ENCODE measurements around the gene CSNK2A3. TPM values are rescaled to one million over a fixed set of nuclear protein-coding genes. Genes with fewer than 3 reads are reported as not detected.
"Not testable (repeated sequence)": the region's sequence is repeated elsewhere in the genome, so short reads cannot be mapped to it uniquely, and the experiment has no call there.

Gene CSNK2A3
- total RNA-seq, 2 donors from 2014 or later, result 0.73 to 4.0 TPM

DNA sequence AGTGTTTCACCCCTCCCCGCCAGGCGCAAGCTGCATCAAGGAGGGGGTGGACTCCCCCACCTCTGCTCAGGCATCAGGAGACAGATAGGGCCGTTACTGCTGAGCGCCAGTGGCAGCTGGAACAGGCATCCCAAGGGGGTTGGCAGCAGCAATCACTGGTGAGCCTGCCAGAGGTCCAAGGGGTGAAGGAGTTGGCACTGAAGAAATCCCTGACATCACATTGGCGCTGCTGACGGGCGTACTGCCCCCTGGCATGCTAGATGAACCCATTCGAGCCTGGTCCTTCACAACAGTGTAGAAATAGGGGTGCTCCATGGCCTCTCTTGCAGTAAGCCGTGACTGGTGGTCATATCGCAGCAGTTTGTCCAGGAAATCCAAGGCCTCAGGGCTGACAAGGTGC lies 1.2 kb downstream of the CSNK2A3 start:
- not testable (repeated sequence) for H3K27ac Mint-ChIP-seq; ATAC-seq; DNase-seq (ENCODE audit: low spot score in 2 of 2); H3K36me3 Mint-ChIP-seq; H3K9me3 Mint-ChIP-seq

DNA sequence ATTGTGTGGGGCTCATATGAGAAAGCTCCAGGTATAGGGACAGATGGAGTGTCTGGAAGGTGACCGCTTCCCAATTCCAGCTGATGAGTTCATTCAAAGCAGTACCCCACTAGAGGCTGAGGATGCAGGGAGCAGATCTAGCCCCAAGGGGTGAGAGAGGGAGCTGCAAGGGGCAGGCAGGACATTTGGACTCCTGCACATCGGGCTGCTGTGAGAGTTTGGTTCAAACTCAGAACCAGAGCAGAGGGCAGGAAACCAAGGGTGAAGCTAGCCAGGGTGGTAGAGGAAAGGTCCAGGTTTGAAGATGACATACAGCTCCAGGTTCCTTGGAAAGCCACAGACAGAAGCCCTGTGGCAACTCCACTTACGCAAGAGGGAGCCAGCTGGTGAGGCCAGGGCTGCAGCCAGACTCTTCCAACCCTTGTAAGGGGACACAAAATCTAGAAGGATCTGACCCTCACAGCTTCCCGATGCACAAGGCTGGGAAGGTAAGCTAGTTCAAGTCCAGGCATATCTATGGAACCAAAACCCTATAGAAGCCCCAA lies 1.9 kb downstream of the CSNK2A3 start:
- Mint-ChIP-seq H3K27ac (peak overlapping the region in 1 of 2 donors; percentile 58), H3K36me3 (no peaks in the 10 kb centered on the region), H3K9me3 (no peaks in the 10 kb centered on the region)
- DNase-seq (ENCODE audit: low spot score in 2 of 2) (no peak), ATAC-seq (no peak)

DNA sequence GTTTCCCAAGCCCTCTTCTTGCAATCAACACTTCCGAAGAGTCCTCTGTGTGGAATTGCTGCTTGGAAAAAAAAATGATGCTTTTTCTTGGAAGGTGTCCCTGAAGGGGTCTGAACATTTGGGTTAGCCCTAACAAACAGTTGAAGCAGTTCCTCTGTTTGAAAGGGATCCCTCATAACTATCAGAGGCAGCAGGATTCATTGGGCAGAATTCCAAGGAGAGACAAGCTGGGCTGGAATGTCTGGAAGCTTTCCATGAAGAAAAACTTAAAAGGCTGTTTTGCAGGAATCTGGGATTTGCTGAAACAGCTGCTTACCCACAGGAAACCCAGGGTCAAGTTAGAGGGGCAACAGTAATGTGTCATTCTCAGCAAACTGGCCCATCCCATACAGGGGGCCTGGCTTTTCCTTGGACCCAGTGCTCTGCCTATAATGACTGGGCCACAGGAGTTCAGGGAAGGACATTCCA lies 3.1 kb downstream of the CSNK2A3 start:
- no peak for ATAC-seq
- H3K9me3 Mint-ChIP-seq, result no peaks in the 10 kb centered on the region
- DNase-seq (ENCODE audit: low spot score in 2 of 2), result no peak
- no peak overlapping the region for H3K27ac Mint-ChIP-seq
- no peaks in the 10 kb centered on the region for H3K36me3 Mint-ChIP-seq

DNA sequence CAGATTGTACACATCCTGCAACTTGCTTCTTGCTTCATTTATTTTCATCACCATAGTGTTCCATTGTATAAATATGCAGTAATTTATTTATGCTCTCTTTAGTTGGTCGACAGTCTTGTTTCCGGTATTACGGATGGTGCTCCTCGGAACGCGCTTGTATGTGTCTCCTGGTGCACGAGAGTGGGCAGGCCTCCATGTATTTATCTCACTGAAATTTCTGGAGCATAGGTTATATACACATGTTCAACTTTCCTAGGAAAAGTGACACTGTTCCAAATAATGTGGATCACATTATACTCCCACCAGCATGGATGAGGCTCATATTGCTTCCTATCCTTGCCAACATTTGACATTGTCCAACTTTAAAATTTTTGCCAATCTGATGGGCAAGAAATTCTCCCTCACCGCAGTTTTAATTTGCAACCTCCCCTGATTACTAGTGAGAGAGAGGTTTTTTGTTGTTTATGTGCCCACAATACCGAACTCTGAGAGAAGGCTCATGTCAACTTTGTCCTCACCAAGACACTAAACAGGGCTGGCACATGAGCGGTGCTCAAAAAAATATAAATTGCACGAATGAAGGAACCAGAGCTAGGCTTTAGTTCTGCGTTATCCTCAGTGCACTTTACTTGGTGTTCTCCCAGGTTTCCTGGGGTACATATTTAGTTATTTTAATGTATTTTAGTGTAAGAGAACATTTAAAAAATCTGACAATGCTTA lies 3.8 kb downstream of the CSNK2A3 start:
- H3K27ac Mint-ChIP-seq, result no peak overlapping the region
- DNase-seq (ENCODE audit: low spot score in 2 of 2) (no peak), ATAC-seq (no peak)
- no peaks in the 10 kb centered on the region for H3K9me3 Mint-ChIP-seq
- H3K36me3 Mint-ChIP-seq, result no peaks in the 10 kb centered on the region

DNA sequence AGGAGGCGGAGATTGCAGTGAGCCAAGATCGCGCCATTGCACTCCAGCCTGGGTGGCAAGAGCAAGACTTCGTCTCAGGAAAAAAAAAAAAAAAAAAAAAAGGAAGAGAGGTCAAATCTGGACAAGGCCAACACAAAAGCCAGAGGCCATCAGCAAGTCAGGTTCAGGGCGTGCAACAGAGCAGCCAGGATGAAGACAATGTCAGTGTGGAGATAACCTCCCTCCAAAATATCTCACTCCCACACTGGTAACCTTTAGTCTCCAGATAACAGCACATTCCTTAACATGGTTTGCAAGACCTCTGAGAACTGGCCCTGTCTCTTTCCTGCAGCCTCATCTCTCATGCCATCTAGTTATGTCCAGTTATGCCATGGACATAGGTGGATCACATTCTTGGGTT lies 4.7 kb downstream of the CSNK2A3 start:
- ATAC-seq (no peak), DNase-seq (ENCODE audit: low spot score in 2 of 2) (no peak)
- no peaks in the 10 kb centered on the region for H3K36me3 Mint-ChIP-seq
- no peak overlapping the region for H3K27ac Mint-ChIP-seq
- no peaks in the 10 kb centered on the region for H3K9me3 Mint-ChIP-seq

DNA sequence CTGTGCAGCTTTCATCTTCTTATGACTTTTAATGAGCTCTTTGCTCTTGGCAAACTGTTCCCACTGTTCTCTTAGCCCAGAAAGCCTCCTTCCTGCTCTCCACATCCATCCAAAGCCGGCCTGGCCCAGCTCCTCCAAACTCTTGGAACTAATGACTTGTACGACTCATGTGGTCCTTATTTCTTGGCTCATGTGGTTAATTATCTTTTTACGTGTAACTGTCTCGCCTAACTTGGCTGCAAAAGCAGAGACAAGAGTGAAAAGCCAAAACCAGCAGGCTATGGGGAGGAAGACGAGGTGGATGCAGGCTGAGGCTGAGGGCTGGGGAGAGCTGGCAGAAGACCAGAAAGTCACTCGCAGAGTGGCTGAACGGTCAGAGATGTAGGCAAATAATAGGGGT lies 5.5 kb downstream of the CSNK2A3 start:
- DNase-seq (ENCODE audit: low spot score in 2 of 2), result no peak
- Mint-ChIP-seq H3K36me3 (no peaks in the 10 kb centered on the region), H3K9me3 (no peaks in the 10 kb centered on the region), H3K27ac (no peak overlapping the region)
- no peak for ATAC-seq

DNA sequence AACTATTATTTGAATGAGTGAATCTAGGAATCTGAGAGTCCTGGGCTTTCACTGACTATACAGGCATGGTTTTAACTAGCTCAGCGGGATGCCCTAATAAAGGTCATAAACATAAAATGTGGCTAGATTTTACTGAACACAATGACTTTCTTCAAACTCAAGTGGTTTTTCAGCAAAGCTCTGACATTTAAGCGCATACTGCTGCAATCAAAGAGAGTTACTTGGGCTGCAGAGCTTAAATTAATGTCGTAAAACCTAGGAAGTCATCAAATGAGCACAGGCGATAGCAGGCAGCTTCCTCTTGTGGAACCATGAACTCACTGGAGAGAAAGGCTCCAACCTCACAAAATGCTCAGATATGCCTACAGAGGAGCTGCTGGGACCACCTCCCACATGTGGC lies 6.7 kb downstream of the CSNK2A3 start:
- H3K27ac Mint-ChIP-seq, result no peak overlapping the region

DNA sequence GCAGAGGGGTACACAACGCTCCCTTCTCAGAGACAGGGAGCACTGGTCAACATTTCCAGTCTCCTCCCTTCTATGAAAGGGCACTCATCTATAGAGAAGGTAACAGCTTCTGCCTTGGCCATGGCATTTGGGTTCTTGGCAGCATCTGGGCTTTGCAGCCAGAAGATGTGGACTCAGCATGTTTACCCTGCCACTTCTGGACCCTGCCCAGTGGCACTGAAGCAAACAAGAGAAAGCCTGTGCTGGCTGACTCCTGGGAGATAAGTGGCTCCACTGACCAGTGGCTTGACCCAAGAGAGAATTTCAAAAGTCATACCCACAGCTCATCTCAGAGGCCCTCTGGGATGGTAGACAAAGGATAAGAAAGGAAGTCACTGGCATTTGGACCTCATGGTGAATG lies 8.0 kb downstream of the CSNK2A3 start:
- H3K36me3 Mint-ChIP-seq, result no peaks in the 10 kb centered on the region
- H3K27ac Mint-ChIP-seq, result no peak overlapping the region
- ATAC-seq (no peak), DNase-seq (ENCODE audit: low spot score in 2 of 2) (no peak)
- no peaks in the 10 kb centered on the region for H3K9me3 Mint-ChIP-seq

More for the DNA sequence above, 6.7 kb downstream of the CSNK2A3 start:
- Mint-ChIP-seq H3K9me3 (no peaks in the 10 kb centered on the region), H3K36me3 (no peaks in the 10 kb centered on the region)
- ATAC-seq (no peak), DNase-seq (ENCODE audit: low spot score in 2 of 2) (no peak)

DNA sequence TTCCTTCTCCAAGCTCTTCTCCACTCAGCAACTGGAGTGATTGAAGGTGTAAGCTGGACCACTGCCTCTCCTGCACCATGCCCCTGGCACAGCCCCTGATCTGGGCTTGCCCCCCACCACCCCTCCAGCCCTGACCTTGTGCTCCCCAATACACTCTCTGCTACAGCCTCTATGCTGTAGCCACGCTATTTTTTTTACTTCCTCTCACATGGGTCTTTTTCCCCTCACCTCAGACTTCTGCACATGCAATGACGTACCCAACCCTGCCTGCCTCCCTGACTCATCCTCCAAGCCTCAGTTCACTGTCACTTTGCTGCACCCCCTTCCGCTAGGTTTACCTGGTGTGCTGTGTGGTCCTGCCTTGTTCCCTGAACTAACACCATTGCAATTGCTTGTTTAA lies 9.0 kb downstream of the CSNK2A3 start:
- H3K9me3 Mint-ChIP-seq, result no peaks in the 10 kb centered on the region
- DNase-seq (ENCODE audit: low spot score in 2 of 2) (no peak), ATAC-seq (peak; percentile 59 to 65)
- peak overlapping the region in 1 of 2 donors; percentile 61 for H3K27ac Mint-ChIP-seq
- H3K36me3 Mint-ChIP-seq, result no peaks in the 10 kb centered on the region

DNA sequence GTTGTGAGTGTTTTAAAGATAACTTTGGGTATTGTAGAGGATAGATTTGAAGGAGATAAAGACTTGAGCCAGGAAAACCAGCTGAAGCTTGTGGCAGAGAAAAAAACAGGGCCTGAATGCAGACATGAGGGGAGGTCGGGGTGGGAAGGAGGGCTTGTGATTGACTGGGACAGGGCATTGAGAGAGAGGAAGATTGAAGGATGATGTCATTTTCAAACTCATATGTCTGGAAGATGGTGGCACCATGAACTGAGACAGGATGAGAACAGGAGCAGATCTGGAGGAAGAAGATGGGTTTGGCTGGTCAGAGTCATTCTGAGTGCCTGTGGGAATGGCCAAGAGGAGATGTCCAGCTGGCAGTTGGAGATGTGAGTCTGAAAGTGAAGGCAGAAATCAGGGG lies 14.7 kb downstream of the CSNK2A3 start:
- peaks cover 0 to 6% of the 10 kb centered on the region in 2 donors for H3K36me3 Mint-ChIP-seq
- ATAC-seq, result no peak
- no peaks in the 10 kb centered on the region for H3K9me3 Mint-ChIP-seq
- H3K27ac Mint-ChIP-seq, result no peak overlapping the region
- no peak for DNase-seq (ENCODE audit: low spot score in 2 of 2)

DNA sequence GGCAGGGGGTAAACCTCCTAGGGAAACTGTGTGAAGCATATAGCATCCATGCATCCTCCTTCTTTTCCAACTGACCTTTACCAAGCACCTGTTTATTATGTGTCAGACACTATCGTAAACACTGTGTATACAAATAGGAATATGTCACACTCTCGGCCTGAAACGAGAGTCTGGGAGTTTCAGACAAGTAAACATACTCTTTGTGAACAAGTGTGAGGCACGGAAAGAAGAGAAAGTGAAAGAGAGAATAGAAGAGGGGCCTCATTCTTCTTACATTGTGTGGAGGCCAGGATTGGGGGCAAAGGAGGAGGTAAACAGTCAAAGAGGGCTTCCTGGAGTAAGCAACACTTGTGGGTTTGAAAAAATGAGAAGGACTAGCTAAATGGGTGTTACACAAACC lies 16.4 kb downstream of the CSNK2A3 start:
- Mint-ChIP-seq H3K36me3 (peaks cover 0 to 6% of the 10 kb centered on the region in 2 donors), H3K9me3 (no peaks in the 10 kb centered on the region), H3K27ac (no peak overlapping the region)
- DNase-seq (ENCODE audit: low spot score in 2 of 2), result no peak
- no peak for ATAC-seq

DNA sequence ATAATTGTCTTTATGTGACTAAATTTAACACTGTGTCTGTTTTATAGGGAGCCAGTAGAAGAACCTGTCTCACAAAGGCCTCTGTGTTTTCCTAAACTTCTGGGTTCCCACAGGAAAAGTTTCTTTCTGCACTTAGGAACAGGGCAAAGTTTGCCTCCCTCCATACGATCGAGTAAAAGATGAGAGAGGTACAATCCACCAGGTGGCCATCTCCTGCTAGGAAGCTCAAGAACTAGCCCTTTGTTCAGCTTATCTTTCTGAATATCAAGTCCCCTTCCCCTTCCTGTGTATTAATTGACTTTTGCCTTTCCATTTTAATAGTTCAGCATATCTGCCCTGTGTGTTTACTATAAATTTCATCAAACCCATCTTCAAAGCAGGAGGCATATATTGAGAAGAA lies 18.0 kb downstream of the CSNK2A3 start:
- DNase-seq (ENCODE audit: low spot score in 2 of 2), result no peak
- no peak for ATAC-seq
- H3K9me3 Mint-ChIP-seq, result no peaks in the 10 kb centered on the region
- H3K27ac Mint-ChIP-seq, result no peak overlapping the region
- peaks cover 0 to 6% of the 10 kb centered on the region in 2 donors for H3K36me3 Mint-ChIP-seq

DNA sequence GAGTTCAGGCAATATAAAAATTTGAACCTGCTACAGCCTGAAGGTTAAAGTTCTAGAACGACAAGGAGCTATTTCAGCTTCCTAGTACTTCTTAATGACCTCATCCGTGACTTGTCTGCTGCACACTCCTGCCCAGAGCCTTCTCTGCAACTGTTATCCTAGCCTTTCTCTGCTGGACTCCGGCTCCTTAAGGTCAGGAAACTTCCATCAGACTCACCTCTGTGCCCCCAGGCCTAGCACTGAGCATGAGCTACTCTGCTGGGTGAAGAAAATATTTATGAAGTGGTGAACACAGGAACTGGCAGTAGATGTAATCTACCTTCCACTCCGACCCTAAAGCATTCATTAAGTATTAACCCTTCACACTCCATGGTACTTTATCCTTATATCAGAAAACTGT lies 18.4 kb downstream of the CSNK2A3 start:
- Mint-ChIP-seq H3K27ac (no peak overlapping the region), H3K36me3 (peaks cover 0 to 6% of the 10 kb centered on the region in 2 donors), H3K9me3 (no peaks in the 10 kb centered on the region)
- no peak for ATAC-seq
- DNase-seq (ENCODE audit: low spot score in 2 of 2), result no peak

DNA sequence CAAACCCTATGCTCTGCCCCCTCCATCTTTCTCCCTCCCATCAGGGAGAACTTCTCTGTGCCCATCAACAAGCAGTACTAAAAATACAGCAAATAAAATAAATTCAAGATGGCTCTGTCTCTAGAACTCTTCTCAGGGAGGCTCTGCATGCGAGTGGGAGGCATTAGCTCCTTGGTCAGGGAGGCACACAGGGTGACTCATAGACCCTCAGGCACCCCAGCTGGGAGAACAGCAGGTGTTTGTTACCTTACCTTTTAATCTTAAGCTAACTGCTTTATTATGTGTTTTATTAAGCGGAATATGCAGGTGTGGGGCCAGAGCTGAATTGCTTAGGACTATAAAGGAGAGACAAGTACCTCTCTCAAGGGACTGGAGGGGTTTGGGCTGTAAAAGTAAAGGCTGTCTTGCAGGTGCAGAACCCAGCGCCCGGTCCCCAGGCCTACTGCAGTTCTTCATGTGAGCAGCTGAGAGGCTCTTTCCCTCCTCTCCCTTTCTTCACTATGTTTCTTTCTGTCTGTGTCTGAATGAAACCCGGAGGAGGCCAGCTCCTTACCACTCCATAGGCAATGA lies 20.8 kb downstream of the CSNK2A3 start:
- Mint-ChIP-seq H3K27ac (no peak overlapping the region), H3K36me3 (peaks cover 0 to 1% of the 10 kb centered on the region in 2 donors), H3K9me3 (no peaks in the 10 kb centered on the region)
- DNase-seq (ENCODE audit: low spot score in 2 of 2), result no peak
- no peak for ATAC-seq

DNA sequence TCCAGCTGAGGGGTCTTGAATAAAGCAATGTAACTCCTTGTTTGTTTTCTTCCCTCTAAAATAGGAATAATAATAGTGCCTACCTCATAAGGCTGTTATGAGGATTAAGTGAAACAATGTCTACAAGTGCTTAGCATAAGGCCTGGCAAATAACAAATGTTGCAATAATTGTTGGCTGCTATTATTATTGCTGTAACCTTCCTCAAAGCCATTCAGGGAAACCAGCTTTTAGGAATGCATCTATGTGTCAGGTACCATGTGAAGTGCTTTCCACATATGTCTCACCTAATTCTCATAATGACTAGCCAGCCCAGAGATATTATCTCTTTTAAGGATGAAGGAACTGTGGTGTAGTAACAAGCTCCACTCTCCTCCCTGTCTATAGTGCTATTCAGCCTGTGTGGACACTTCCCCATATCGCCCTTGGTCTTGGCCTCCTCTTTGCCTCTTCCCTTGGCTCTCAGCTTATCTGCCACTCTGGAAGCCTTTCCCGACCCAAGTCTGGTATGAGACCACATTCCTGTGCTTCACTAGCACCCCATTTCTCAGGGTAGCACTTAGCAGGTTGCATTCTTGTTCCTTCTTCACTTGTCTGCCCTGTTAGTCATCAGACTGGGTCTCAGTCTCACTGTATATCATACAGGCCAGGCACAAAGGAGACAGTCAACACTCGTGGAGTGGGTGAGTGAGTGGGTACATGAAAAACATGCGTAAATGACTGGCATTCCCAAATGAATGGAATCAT lies 23.8 kb downstream of the CSNK2A3 start:
- Mint-ChIP-seq H3K27ac (no peak overlapping the region), H3K36me3 (peaks cover 0 to 6% of the 10 kb centered on the region in 2 donors), H3K9me3 (no peaks in the 10 kb centered on the region)
- peak; percentile 30 to 33 for ATAC-seq
- DNase-seq (ENCODE audit: low spot score in 2 of 2), result no peak

DNA sequence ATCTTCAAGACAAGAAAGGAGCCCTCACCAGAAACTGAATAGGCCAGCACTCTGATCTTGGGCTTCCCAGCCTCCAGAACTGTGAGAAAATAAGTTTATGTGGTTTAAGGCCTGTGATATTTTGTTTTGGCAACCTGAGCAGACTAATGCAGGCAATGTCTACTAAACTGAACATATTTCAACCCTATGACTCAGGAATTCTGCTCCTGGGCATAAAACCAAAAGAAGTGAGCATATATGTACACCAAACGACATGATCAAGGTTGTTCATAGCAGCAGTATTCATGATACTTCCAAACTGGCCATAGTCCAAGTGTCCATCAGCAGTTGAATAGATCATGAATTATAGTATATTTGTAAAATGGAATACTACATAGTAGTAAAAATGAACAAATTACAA lies 29.0 kb downstream of the CSNK2A3 start:
- Mint-ChIP-seq H3K9me3 (peaks cover 4 to 7% of the 10 kb centered on the region in 2 donors), H3K27ac (no peak overlapping the region), H3K36me3 (peaks cover 0 to 13% of the 10 kb centered on the region in 2 donors)
- no peak for DNase-seq (ENCODE audit: low spot score in 2 of 2)
- no peak for ATAC-seq

DNA sequence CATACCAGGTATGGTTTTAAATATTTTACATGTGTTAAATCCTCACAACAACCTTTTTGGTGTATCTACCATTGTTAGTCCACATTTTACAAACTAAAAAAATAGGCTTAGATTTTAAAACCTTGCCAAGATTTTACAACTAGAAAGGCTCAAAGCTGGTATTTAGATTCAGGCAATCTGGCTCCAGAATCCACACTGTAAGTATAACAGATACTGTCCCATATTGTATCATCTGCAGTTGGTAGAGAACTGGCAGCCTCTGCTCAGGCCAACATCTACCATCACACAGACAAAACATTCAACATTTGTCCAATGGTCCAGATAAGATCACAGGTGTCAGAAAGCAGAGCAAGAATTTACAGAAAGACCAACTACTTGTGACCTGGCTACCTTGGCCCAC lies 30.9 kb downstream of the CSNK2A3 start:
- DNase-seq (ENCODE audit: low spot score in 2 of 2) (no peak), ATAC-seq (no peak)
- H3K36me3 Mint-ChIP-seq, result peaks cover 0 to 12% of the 10 kb centered on the region in 2 donors
- no peak overlapping the region for H3K27ac Mint-ChIP-seq
- peaks cover 4 to 7% of the 10 kb centered on the region in 2 donors for H3K9me3 Mint-ChIP-seq

All from activated naive CD4-positive, alpha-beta T cell treated with anti-CD3 and anti-CD28 coated beads, Interleukin-2, amount 50 U/mL, for 72 hours (primary cell).